Esophagus squamous epithelium (tissue), 5 donors: ENCODE data around the gene PRKCA. TPM values are rescaled to one million over a fixed set of nuclear protein-coding genes. Genes with fewer than 3 reads are reported as not detected.

Experiments used
- DNase-seq: peaks from one replicate; lab custom pipeline; 2025; lab: John Stamatoyannopoulos, UW
- H3K27ac ChIP-seq, 4 donors: fragments of 200-600 bp; sonication (generic); one replicate each; pipeline ENCODE4 v1.5.1; 2016 to 2019; ENCODE audit warnings: mild to moderate bottlenecking in 1 of 4
- H3K27me3 ChIP-seq, 4 donors: fragments of 200-600 bp; sonication (generic); 1 replicate in 3 of 4; 2 replicates in 1 of 4; pipeline versions ENCODE4 v1.5.1 to v1.6.0; 2017 to 2021; ENCODE audit warnings: antibody characterized with exemption in 1 of 4
- H3K36me3 ChIP-seq, 3 donors: fragments of 200-600 bp; sonication (generic); one replicate each; pipeline ENCODE4 v1.5.1; 2016 to 2019
- H3K4me1 ChIP-seq, 3 donors: fragments of 200-600 bp; sonication (generic); one replicate each; pipeline ENCODE4 v1.5.1; 2017 to 2019
- H3K4me3 ChIP-seq, 4 donors: fragments of 200-600 bp; sonication (generic); 1 replicate in 3 of 4; 2 replicates in 1 of 4; pipeline ENCODE4 v1.5.1; 2016 to 2019; ENCODE audit warnings: mild to moderate bottlenecking in 2 of 4, moderate library complexity in 1 of 4
- H3K9me3 ChIP-seq, 3 donors: fragments of 200-600 bp; sonication (generic); one replicate each; pipeline ENCODE4 v1.5.1; 2016 to 2019
- CTCF ChIP-seq, 6 experiments: fragments of 450-650 bp in 4 of 6; fragments of 200-600 bp in 2 of 6; sonication (generic) in 2 of 6; IDR thresholded peaks; one replicate each; pipeline ENCODE4 v1.5.1; 2016 to 2019; ENCODE audit warnings: antibody characterized with exemption in 6 of 6, mild to moderate bottlenecking in 4 of 6, moderate library complexity in 4 of 6
- POLR2A ChIP-seq, 4 donors: fragments of 450-650 bp; IDR thresholded peaks; one replicate each; pipeline ENCODE4 v1.6.1; 2017; ENCODE audit warnings: antibody characterized with exemption in 4 of 4, mild to moderate bottlenecking in 4 of 4, moderate library complexity in 3 of 4
- WGBS, 2 donors: methylation state at CpG; one replicate each; pipeline ENCODE4 v1.1.5; 2018; 5-methylcytosine and 5-hydroxymethylcytosine counted together
- intact Hi-C: fragments of 100-400 bp; cut with DNase I; formaldehyde crosslinking; loops from one replicate; pipeline ENCODE4 v1.15.0; 2022
- total RNA-seq, 4 donors: library from RNA; depleted of rRNA; stranded (reverse); fragments of >200 nt; gene quantifications; one replicate each; pipeline ENCODE4 v1.1.0, GENCODE V29; 2016
- donor health status: DM: yes; HTN: yes; CAD: no.

Gene PRKCA
- total RNA-seq, 4 donors from 2014 or later, result 2.4 to 9.2 (median 4.2) TPM

- intact Hi-C loops, result no loop called here
- H3K4me1 ChIP-seq, result peaks cover 0 to 15% (median 0%) of the 10 kb centered on the region in 3 donors
- no peaks in the 10 kb centered on the region for H3K36me3 ChIP-seq
- no peak for TF ChIP-seq CTCF (IDR thresholded peaks at IDR 0.05)
- no peak for TF ChIP-seq POLR2A (IDR thresholded peaks at IDR 0.05)
- H3K27me3 ChIP-seq, result no peaks in the 10 kb centered on the region
- DNase-seq, result no peak
- H3K4me3 ChIP-seq, result no peak overlapping the region
- no peak overlapping the region for H3K27ac ChIP-seq
- H3K9me3 ChIP-seq, result no peaks in the 10 kb centered on the region
- WGBS, 2 donors, result 86 to 89% methylated on average over 4 of the region's 4 CpGs
Observed at GRCh38 chr17:66665194-66665593, 362.8 kb downstream of the PRKCA start.

GRCh38 chr17:66667090-66667489 is 364.7 kb downstream of the PRKCA start:
- no peak for DNase-seq

GRCh38 chr17:66667491-66668030 is 365.1 kb downstream of the PRKCA start:
- no peaks in the 10 kb centered on the region for H3K9me3 ChIP-seq
- H3K4me3 ChIP-seq, result no peak overlapping the region
- no peaks in the 10 kb centered on the region for H3K36me3 ChIP-seq
- H3K27me3 ChIP-seq, result no peaks in the 10 kb centered on the region
- WGBS, 2 donors, result 66 to 85% methylated on average over 4 of the region's 4 CpGs
- intact Hi-C loops, result no loop called here
- TF ChIP-seq CTCF (IDR thresholded peaks at IDR 0.05) (no peak), POLR2A (IDR thresholded peaks at IDR 0.05) (no peak)
- H3K4me1 ChIP-seq, result no peaks in the 10 kb centered on the region
- H3K27ac ChIP-seq, result no peak overlapping the region
- no peak for DNase-seq

More at GRCh38 chr17:66667090-66667489, 364.7 kb downstream of the PRKCA start:
- Histone ChIP-seq H3K27me3 (no peaks in the 10 kb centered on the region), H3K4me1 (peaks cover 0 to 3% (median 0%) of the 10 kb centered on the region in 3 donors), H3K4me3 (no peak overlapping the region), H3K9me3 (no peaks in the 10 kb centered on the region), H3K36me3 (no peaks in the 10 kb centered on the region), H3K27ac (no peak overlapping the region)
- no peak for TF ChIP-seq CTCF (IDR thresholded peaks at IDR 0.05)
- intact Hi-C loops, result no loop called here
- 76 to 84% methylated on average over 5 of the region's 5 CpGs for WGBS, 2 donors

GRCh38 chr17:66670206-66670605 is 367.8 kb downstream of the PRKCA start:
- Histone ChIP-seq H3K27me3 (no peaks in the 10 kb centered on the region), H3K4me1 (peaks cover 14 to 21% (median 20%) of the 10 kb centered on the region in 3 donors), H3K27ac (no peak overlapping the region), H3K4me3 (no peak overlapping the region), H3K9me3 (no peaks in the 10 kb centered on the region), H3K36me3 (no peaks in the 10 kb centered on the region)
- TF ChIP-seq CTCF (IDR thresholded peaks at IDR 0.05) (no peak), POLR2A (IDR thresholded peaks at IDR 0.05) (no peak)
- no peak for DNase-seq
- intact Hi-C loops, result no loop called here
- WGBS, 2 donors, result 83 to 88% methylated on average over 3 of the region's 3 CpGs

- TF ChIP-seq CTCF (IDR thresholded peaks at IDR 0.05) (no peak), POLR2A (IDR thresholded peaks at IDR 0.05) (no peak)
- Histone ChIP-seq H3K9me3 (no peaks in the 10 kb centered on the region), H3K27ac (no peak overlapping the region), H3K36me3 (no peaks in the 10 kb centered on the region), H3K4me1 (peaks cover 14 to 30% (median 24%) of the 10 kb centered on the region in 3 donors), H3K4me3 (no peak overlapping the region), H3K27me3 (no peaks in the 10 kb centered on the region)
- no peak for DNase-seq
- intact Hi-C loops, result no loop called here
- 74 to 87% methylated on average over 6 of the region's 6 CpGs for WGBS, 2 donors
Observed at GRCh38 chr17:66671156-66671555, 368.7 kb downstream of the PRKCA start.
